ENCODE results near the gene CD244. TPM values are rescaled to one million over a fixed set of nuclear protein-coding genes. Genes with fewer than 3 reads are reported as not detected.
"Not testable (repeated sequence)": the region's sequence is repeated elsewhere in the genome, so short reads cannot be mapped to it uniquely, and the experiment has no call there.

CD244 gene
- total RNA-seq, 1 donor from 2014 or later, result not detected

DNA sequence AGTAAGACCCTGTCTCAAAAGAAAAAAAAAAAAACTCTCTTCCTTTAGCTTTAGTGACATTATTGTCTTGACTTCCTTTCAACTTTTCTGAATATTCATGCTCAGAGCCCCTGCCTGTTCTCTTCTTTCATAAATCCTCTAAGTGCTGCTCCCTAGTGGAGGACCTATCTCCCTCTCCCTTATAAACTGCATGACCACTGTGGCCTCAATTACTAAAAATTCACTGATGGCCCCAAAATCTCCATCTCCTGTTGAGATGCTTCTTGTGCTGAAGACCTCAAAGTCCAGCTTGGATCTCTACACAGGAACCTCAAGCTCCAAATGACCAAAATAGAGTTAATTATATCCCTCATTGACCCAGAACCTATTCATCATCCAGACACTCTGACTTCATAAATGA is 14.5 kb upstream of the CD244 start:
- no peak for DNase-seq

GRCh38 chr1:160876311-160876710 is 13.6 kb upstream of the CD244 start:
- DNase-seq, result no peak

- not testable (repeated sequence) for DNase-seq
Observed at GRCh38 chr1:160875591-160875990, 12.9 kb upstream of the CD244 start.

DNA sequence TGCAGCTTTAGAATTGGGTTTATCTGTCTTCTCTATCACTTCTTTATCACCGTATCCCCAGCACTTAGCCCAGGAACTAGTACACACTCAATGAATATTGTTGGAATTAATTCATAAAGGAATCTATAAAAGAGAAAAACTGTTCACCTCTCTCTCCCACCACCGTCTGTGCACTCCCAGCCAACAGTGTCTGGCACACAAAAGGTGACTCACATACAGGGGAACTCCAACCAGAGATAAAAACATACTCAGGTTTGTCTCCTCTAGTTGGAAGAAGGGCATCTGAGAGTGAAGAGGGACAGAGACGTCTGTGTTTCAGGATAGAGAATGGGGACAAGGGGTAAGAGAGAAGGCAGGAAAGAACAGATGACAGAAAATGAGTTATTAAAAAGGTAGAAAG is 12.2 kb upstream of the CD244 start:
- DNase-seq, result no peak

GRCh38 chr1:160868141-160868540 is 5.5 kb upstream of the CD244 start:
- DNase-seq, result no peak

DNA sequence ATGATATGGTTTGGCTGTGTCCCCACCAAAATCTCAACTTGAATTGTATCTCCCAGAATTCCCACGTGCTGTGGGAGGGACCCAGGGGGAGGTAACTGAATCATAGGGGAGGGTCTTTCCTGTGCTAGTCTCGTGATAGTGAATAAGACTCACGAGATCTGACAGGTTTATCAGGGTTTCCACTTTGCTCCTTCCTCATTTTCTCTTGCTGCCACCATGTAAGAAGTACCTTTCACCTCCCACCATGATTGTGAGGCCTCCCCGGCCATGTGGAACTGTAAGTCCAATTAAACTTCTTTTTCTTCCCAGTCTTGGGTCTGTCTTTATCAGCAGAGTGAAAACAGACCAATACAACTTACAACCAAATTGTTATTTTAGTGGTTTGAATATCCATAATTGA is 5.0 kb upstream of the CD244 start:
- DNase-seq, result not testable (repeated sequence)

- no peak for DNase-seq
Observed at GRCh38 chr1:160866695-160867260, 4.1 kb upstream of the CD244 start.

- DNase-seq, result no peak
Observed at GRCh38 chr1:160866001-160866694, 3.5 kb upstream of the CD244 start.

- no peak for DNase-seq
Observed at GRCh38 chr1:160865337-160865736, 2.6 kb upstream of the CD244 start.

- no peak for DNase-seq
Observed at GRCh38 chr1:160864173-160864572, 1.5 kb upstream of the CD244 start.

- DNase-seq, result no peak
Observed at GRCh38 chr1:160863774-160864131, 1.1 kb upstream of the CD244 start.

DNA sequence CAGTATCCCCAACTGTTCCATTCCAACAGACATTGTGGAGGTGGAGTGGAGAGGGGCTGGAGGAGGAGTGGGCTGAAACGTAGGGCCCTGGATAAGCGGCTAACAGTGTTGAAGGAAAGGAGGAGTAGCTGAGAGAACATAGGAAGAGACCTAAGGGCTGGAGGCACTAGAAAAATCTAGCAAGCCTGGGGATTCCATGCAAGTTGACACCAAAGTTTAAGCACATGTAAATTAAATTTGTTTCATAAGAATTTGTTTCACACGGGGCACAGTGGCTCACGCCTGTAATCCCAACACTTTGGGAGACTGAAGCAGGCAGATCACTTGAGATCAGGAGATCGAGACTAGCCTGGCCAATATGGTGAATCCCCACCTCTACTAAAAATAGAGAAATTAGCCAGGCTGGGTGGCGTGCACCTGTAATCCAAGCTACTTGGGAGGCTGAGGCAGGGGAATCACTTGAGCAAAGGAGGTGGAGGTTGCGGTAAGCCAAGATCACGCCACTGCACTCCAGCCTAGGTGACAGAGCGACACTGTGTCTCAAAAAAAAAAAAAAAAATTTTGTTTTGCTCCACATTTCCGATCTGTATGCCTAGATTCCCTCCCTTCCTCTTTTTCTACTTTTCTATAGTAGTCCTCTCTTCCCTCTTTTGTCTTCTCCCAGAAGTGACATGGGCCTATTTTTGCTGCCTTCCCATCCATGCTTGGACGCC is 530 bp upstream of the CD244 start:
- no peak for DNase-seq

GRCh38 chr1:160860840-160861505 is 1.7 kb downstream of the CD244 start:
- no peak for DNase-seq

GRCh38 chr1:160859166-160859565 is 3.5 kb downstream of the CD244 start:
- DNase-seq, result no peak

DNA sequence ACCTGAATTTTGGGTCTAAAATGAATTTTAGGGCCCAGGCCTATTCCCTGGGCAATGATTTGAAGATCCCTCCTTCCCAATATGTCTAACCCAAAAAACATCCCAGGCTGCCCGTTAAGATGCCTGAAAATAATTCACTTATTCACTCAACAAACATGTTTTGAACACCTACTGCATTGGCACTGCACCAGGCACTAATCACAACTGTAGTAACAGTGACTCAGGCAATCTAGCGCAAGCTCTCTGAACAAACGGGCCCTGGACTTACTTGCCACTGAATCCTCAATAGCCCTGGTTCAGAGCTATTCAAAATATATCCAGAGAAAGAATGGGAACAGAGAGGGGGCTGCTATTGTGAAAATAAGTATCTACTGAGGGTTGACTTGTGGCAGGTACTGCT is 4.2 kb downstream of the CD244 start:
- DNase-seq, result no peak

- no peak for DNase-seq
Observed at GRCh38 chr1:160858097-160858496, 4.6 kb downstream of the CD244 start.

DNA sequence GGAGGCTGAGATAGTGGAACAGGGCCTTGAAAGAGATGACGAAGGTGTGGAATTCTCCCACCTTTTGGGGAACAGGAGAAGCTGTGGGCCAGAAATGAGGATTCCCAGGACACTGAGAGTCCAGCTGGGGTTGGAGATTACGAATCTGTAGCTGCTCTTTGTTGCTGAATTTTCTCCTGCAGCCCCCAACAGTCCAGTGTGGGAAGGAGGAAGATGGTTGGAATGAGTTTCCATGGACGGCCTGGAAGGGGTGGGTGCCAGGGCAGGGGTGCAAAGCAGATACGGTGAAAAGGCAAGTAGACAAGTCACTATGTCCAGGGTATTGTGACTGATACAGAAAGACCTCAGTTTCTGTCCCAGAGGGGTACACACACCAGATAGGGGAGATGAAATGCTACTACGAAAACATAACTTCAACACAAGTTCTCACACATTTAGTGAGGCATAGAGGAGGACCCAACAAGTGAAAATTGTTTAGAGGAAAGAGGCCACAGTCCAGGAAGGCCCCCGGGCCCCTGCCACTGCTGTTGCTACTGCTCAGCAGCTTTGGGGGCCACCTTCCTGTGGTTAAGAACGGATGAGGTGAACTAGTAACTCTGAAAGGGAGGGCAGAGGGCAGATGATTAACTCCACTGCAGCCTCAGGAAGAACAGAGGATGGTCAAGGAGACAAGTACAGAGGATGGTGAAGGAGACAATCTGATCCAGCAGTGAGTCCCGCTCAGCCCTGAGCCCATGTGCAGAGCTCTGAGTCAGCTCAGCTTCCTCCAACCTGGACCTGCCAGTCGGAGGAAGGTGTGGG is 7.3 kb downstream of the CD244 start:
- DNase-seq, result no peak

DNA sequence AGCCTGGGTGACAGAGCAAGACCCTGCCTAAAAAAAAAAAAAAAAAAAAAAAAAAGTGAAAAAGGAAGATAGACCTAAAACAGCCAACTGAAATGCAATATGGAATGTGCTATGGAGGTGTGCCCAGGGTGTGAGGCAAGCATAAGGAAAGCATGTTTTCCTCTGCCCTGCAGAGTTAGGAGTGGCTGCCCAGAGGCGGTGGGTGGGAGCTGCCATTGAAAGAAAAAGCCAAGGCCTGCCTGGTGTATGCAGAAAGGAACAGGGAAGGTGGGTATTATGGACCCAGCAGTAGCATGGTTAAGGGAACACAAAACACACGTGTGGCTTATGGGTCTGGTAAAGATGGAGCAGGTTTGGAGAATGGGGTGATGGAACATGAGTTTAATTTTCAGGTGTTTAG is 8.9 kb downstream of the CD244 start:
- DNase-seq, result no peak

DNA sequence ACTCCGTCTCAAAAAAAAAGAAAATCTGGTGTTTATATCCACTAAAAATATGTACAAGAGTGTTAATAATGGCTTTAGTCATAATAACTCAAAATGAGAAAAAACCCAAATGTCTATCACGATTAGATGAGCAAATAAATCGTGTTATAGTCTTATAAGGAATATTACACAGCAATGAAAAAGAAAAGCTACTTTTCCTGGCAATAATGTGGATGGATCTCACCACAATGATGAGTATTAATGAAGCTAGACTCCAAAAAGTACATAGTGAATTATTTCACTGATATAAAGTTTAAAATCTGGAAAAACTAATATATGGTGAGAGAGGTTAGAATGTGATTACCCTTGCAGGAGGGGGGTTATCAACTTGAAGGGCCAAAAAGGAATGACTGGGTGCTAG is 9.7 kb downstream of the CD244 start:
- no peak for DNase-seq

- DNase-seq, result no peak
Observed at GRCh38 chr1:160850993-160851392, 11.7 kb downstream of the CD244 start.

DNA sequence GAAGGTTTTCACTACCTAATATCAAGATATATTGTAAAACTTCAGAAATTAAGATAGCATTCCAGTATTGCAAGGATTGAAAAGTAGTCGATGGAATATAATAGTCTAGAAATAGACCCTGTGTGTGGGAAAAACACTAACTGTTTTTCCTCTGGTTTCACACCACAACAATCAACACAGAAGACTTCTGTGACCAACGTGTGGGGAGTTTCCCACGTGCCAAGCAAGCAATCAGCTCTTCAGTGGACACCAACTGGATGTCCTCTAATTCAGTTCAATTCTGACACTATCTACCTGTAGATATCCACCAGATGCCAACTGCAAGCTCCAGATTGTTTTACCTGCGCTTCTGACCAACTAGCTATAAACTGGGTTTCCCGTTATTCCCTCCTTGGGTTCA is 12.1 kb downstream of the CD244 start:
- no peak for DNase-seq

DNA sequence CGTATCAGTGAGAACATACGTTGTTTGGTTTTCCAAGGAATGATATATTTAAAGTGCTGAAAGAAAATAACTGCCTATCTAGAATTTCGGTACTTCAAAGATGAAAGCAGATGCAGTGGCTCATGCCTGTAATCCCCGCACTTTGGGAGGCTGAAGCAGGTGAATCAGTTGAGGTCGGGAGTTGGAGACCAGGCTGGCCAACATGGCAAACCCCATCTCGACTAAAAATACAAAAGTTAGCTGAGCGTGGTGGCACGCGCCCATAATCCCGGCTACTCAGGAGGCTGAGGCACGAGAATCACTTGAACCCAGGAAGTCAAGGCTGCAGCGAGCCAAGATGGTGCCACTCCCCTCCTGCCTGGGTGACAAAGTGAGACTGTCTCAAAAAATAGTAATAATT is 16.4 kb downstream of the CD244 start:
- DNase-seq, result no peak
